Measurements from ENCODE around the gene BSN.

GRCh38 chr3:49714728-49715550 is 160.7 kb downstream of the BSN start:
- TF ChIP-seq CTCF (conservative IDR thresholded peaks at IDR 0.05; ENCODE audit: low read length), result no peak
- no peak for TF ChIP-seq EZH2phosphoT487 (IDR thresholded peaks at IDR 0.05; ENCODE audit: borderline replicate concordance, low read depth, low read length)

All from OCI-LY7 (cell line).